NCI-H146 treated with DMSO at 0.1 percent for 48 hours (cell line): Measurements from ENCODE around the gene ZNF202.

ENCODE experiments used
- DNase-seq: peaks from one replicate; lab custom pipeline; 2025; ENCODE audit not compliant: unreplicated experiment; lab: John Stamatoyannopoulos, UW

Gene ZNF202

DNA sequence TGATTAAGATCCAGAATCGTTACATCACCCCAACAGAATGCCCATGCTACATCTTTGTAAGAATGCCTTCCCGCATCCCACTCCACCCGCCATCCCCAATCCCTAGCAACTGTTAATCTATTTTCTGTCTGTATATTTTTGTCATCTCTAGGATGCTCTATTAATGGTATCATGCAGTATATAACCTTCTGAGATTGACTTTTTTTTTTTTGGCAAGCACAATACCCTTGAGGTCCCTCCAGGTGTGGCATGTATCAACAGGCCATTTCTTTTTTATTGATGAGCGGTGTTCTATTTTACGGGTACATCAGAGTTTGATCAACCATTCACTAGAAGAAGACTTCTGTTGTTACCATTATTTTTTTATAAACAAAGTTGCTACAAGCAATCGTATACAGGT lies 56.9 kb downstream of the ZNF202 start:
- no peak for DNase-seq

DNA sequence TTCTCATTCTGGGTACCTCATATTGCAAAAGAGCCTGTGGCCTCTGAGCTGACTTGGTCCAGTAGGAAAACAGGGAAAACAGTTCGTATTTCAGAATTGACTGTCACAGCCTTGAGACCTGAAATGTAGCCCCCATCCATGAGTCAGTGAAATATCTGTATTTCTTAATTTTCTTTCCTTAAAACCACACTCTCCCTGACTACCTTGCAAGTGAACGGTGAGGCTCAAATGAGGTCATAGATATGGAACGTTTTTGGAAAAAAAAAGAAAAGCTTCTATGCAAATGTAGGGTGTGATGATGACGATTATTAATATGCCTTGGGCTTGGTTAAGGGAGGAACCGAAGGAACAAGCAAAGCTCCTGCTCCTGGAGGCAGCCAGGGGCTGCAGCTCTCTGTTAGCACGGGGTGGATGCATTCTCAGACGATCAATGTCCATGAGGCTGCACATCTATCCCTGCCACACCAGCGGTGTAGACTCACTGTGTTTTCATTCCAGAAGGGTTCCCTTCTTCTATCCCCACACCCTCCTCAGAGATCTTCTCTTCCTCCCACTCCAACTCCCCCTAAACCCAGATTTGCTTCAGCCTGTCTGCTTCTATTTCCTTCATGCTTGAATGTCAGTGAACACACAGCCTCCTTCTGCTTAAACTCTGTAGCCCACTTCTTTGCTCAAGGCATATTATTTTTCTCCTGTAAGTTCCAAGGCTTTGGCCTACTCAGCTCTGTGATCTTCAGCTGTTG lies 57.9 kb downstream of the ZNF202 start:
- no peak for DNase-seq

DNA sequence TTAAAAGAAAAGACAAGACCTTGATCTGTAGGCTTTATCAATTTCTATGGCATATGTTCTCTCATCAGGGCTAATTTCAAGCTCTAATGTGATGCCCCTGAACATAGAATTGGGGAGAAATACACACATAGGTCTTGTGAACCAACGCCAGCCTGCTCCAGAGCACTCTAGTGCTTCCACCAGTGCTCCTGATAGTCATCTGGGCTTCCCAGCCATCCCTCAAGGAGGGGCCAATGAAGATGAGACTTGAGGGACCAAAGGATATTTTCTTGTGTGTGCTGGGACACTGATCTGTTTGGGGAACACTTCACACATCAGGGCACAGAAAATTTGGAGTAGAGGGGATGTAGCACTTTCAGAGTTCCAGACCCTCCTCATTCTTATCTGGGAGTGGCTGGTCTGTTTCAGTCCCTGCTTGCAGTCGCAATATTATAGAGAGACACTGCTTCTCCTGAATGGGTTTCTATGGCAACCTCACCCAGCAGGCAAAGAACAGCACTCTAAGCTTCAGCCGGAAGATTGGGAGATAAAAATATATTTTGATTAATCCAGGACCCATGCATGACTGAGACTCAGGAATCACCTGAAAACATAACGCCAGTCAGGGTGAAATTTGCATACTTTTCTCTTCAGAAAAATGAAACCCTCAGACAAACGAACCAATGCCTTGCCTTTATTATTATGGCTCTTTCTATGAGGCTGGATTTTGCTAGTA lies 58.6 kb downstream of the ZNF202 start:
- no peak for DNase-seq

DNA sequence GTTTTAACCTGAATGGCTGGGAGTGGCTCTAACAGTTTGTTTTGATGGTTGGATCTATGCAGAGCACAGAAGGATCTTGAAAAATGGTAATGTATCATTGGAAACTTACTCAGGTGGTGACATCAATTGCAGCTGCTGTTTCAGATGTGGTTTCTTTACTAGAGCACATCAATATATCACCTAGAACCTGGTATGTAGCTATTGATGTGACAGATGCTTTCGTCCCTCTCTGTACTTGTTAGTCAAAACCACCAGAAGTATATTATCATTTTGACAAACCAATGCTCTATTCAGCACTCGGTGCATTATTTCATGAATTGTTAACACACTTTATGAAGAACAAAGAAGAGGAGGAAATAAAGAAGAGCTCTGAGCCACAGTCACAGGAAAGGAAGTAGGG lies 60.4 kb downstream of the ZNF202 start:
- no peak for DNase-seq

DNA sequence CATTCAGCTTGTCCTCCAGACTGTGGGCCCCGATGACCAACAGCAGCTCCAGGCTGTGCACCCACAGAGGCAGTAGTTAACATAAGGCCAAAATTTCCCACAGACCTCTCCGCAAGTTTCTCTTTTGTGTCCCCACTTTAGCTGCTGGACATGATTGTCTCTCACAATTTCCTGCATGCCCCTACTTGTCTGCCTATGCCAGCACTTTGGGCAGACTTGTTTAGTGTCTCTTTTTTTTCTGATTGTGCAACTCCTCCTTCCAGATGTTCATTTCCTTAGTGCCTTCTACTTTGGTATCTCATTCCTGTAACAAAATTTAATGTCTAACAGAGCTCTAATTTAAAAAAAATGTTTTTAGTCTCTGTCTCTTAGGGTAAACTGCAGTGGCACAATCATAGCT lies 63.2 kb downstream of the ZNF202 start:
- no peak for DNase-seq

DNA sequence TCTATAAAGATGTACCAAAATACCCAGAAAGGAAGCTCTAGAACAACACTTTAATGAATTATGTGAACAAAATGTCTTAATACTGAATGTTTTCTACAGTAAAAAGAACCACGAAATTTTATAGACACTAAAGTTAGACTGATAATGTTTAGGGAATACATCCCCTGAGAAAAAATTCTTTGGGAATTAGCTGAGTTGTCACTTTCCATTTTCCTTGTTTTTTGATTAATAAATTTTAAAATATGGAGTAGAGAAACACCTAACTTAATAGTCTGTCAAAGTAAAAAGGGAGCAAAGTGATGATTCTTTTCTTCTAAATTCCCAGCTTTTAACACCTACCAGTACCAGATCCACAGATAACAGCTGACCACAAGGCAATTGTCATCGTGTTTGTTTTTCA lies 64.0 kb downstream of the ZNF202 start:
- DNase-seq, result no peak

DNA sequence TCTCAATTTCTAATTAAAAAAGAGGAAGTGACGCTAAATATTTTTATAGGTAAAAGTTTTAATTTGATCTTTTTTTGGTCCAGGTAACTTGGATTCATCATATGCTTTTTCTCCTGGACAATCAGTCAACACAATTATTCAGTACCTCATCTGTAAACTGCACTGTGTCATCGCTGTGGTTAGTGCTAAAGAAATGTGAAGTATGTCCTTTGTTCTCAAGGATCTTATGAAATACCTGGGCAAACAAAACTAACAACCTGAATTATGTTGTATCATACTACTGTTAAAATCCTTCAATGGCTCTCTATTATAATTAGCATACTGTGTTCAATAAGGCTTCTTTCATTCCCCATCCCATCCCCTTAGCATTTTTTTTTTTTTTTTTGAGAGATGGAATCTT lies 67.2 kb downstream of the ZNF202 start:
- no peak for DNase-seq
